ACHN (cell line): ENCODE data around the gene TLCD2.
"Not testable (repeated sequence)": the region's sequence is repeated elsewhere in the genome, so short reads cannot be mapped to it uniquely, and the experiment has no call there.

Experiments used
- DNase-seq: peaks from one replicate; pipeline ENCODE4 v3.0.0-alpha.2; 2015
- in situ Hi-C: cut with HindIII; loops from 2 replicates; pipeline ENCODE4 v1.10.0; 2017; ENCODE audit warnings: low sequenced_read_pairs, low pct_ligation_motif_present, low pct_unique_long_range_greater_than_20kb

The TLCD2 gene

DNA sequence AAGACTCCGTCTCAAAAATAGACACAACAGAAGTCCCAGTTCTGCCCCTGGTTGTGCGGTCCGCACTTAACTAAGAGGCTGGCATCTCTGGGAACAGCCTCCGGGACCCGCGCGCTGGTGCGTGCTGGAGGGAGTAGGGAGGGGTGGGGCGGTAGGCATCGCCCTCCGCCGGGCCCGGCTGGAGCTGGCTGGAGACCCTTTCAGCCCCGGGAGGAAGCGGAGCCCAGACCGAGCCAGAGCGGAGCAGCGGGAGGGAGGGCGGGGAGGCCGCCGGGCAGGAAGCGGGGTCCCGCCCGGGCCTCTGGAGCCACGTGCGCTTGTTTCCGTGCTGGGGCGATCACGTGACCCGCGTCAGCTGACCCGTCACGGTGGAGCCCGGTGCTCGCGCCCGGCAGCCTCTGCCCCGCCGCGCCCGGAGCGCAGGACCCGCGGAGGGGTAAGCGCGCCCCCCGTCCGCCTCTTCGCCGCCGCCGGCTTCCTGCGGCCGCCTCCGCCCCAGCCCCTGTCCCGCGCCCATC, 14.2 kb upstream of the TLCD2 start, which contains the start of gene WDR81:
WDR81 (plus strand) TSS at position 354 of the 518 bp plus-strand sequence. CDS start 256 bp downstream, outside the sequence.
- in situ Hi-C loops = no loop called here
- peak; percentile 82 for DNase-seq

DNA sequence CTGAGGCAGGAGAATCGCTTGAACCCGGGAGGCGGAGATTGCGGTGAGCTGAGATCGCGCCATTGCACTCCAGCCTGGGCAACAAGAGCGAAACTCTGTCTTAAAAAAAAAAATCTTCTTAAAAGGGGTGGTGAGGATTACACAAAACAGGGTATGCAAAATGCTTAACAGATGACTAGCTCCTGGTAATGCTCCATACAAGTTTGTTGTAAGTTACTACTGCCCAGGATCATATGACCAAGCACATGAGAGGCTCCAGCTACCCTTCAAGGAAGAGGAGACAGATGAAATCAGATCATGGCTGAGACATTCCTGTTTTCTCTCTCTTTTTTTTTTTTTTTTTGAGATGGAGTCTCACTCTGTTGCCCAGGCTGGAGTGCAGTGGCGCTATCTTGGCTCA, 11.8 kb upstream of the TLCD2 start:
- DNase-seq, in situ Hi-C loops: not testable (repeated sequence)

DNA sequence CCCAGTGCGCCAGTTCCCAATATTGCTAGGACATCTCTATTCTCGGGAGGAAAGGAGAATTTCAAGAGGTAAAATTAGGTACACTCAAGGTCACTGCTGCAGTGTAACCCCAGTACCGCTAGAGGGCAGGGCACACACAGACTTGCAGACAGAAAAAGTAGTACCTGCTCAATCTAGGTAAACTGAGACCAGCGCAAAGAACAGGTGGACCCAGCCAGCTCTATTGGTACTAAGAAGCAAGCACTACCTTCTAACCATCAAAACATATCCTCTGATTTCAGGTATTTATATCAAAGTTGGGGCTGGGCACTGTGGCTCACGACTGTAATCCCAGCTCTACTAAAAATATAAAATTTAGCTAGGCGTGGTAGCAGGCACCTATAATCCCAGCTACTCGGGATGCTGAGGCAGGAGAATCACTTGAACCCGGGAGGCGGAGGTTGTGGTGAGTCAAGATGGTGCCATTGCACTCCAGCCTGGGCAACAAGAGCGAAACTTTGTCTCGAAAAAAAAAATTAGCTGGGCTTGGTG, 10.7 kb upstream of the TLCD2 start:
- DNase-seq = peak; percentile 66
- in situ Hi-C loops = no loop called here

DNA sequence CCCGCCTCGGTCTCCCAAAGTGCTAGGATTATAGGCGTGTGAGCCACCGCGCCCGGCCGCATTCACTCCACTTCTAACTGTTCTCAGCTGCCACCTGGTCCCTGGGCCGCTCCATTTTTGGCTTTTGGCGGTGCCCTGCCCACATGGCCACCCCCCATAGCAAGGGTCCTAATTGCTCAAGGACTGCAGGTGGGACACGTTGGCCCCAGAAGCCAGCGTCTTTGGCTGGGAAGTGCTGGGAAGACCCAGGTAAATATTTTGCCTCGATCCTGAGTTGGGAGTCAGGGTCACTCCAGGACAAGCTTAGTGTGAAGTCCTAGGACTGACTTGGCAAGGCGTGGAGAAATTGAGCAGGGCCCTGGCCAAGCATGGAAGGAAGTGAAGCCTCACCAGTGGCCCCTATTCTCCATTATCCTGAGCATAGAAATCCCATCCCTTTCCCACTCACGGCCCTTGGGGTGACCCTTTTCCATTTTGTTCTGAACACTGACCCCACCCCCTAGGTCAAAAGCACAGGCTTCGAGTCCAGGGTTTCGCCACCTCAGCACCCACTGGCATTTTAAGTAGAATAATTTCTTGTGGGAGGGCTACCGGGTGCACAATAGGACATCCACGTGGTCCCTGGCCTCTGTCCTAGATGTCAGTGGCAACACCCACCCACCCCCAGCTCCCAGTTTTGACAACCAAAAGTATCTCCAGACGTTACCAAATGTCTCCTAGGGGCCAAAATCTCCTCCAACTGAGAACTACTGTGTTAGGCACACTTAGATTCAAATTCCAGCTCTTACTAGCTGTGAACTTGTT, 8.4 kb upstream of the TLCD2 start:
- in situ Hi-C loops = no loop called here
- no peak for DNase-seq

DNA sequence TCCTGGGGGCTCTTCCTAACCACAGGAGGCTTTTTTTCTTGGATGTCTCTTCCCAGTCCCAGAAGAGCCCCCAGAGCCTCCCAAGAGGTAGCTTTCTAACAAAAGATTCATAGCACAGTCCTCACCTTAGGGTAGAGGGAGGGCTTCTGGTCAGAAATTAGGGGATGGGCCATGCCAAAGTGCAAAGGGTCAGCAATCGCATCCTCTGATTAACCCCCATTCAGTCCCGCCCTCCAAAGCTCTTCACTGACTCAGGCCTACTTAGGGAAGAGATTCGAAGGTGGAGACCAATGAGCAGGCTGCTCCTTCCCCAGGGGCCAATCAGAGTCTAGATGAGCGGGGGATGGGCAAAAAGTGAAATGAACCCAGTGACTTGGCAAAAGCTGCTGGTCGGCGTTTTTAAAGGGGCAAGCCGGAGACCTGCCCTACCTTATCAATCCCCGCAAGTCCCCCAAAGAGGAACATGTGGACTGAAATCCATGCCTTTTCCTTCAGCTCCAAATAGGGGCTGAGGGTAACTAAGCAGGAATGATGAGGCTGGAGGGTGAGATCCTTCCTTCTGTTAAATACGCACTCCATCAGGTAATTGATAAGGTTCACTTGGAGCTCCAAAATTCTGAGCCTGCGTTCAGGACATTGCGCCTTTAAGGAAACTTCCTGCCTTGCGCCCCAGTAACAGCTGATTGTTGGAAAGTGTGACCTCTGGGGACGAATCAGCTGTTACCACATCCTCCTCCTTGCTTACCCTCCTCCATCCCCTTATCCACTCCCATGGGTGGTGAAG, 6.9 kb upstream of the TLCD2 start:
- DNase-seq = peak; percentile 99
- in situ Hi-C loops = no loop called here

DNA sequence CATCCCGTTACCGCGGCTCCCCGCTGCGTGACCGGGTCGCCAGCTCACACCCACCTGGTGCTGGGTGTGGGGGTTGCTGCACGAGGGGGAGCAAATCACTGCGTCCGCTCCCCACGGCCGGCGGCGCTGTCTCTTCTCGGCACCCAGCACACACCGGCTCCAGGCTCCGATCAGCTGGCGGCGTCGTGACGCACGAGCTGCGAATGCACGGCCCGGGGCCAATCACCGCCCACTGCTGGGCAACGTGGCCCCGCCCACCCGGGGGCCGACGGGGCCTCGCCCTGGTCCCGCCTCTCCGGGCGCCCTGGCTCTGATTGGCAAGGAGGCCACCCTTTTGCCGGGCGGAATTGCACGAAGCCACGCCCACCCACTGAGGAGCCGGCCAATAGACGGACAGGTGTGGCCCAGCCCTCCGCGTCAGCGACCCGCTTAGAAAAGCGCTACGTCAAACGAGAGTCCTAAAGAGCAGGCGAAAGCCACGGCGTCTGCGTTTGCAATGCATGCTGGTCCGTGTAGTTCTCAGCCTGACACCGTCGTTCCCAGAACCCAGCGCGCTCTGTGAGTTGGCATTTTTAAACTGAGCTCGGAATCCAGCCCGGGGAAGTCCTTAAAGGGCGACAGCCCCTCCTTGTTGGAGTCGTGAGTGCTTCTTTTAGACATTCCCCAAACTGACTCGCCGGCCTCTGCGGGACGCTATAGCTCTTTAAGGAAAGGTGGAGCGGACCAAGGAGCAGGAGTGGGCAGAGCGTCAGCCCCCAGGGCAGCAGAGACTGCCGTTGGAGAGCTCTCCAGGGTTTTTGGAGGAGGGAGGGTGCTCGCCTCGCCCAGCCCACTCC, 6.1 kb upstream of the TLCD2 start:
- peak; percentile 100 for DNase-seq
- in situ Hi-C loops = no loop called here

DNA sequence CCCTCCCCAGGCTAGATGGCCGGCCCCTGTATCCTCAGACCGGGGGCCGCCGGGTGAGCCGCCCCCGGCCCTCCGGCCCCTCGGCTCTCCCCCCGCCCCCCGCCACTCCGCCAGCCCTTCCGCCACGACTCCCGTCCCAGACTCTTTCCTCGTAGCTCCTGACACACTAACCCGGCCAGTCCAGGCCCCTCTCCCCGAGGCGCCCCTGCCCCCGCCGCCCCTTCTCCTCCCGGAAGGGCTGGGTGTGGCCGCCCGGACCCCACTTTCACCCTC, 5.6 kb upstream of the TLCD2 start:
- DNase-seq = no peak
- in situ Hi-C loops = no loop called here

DNA sequence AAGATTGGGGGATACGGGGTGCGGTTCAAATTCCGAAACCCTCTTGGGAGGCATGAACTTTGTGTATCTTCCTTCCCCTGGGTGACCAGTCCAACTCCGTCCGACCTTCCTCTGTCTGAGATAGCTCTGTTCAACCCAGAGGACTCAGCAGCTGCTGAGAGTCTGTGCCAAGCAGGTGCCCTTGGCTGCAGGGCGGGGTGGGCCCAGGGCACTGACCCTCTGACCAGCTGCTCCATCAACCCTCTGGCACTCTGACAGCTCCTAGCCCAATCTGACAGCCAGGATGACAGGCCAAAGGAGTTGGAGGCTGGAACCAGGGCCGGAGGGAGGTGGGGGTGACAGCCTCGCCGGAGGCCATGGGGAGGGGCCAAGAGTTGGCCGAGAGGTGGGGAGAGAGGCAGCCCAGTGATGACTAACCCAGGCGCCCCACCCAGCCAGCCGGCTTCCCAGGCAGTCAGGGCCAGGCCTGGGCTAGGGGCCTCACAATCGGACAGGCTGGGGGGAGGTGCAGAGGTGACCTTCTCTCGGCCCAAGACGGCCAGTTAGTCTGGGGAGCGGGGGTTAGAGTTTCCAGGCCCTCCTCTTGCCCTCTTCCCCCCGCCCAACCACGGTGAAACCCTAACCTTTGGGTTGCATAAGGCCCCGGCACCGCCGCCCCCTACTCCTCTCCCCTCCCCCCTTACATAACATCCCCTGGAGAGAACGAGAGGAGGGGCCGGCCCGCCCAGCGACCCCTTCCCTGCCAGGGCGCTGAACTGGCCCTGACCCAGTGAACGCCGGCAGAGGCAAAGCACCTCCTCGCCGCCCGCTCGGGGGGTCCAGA, 5.0 kb upstream of the TLCD2 start:
- in situ Hi-C loops = no loop called here
- DNase-seq = peak; percentile 89

DNA sequence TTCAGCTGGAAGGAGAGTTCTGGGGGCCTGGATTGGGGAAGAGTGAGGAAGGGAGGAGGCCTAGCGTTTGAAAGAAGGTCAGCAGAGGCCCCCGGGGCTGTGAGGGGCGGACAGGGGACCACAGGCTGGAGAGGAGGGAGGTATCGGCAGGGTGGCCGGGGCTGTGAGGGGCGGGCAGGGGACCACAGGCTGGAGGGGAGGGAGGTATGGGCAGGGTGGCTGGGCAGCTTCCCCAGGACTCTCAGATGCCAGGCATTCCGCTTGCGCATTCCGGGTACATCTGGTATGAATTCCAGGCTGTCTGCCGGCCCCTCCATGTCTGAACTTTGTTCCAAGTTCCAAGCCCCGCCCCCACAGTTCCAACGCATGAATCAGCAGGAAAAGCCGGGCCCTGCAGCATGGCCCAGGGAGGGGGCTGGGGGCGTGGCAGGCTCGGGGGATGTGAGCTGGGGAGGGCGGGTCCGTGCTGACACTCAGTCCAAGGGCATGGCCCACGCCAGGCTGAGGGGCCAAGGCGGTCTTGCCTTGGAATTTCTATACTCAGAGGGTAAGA, 4.3 kb upstream of the TLCD2 start:
- peak; percentile 99 for DNase-seq
- in situ Hi-C loops = no loop called here

DNA sequence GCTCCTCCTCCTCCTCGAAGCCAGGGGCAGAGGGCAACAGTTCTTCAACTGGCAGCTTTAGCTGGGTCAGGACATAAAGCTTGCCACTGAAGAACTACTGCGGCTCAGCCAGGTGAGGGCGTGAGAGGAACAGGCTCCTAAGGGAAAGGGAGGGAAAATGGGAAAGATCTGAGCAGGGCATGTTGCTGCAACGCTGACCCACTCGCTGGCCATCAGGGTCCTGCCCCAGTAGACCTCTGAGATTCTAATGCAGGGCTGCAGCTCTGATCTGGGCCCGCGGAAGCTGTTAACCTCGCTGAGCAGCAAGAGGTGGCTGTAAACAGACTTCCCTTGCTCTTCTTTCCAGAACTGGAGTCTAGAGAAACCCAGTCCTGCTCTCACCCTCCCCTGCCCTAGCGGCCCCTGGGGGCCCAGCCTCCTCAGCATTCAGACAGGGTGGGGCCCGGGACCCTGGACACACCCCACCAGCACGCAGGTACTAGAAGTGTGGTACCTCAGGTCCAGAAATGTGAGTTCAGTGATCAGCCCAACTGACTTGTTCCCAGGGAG, 3.8 kb upstream of the TLCD2 start:
- peak; percentile 82 for DNase-seq
- in situ Hi-C loops = no loop called here

DNA sequence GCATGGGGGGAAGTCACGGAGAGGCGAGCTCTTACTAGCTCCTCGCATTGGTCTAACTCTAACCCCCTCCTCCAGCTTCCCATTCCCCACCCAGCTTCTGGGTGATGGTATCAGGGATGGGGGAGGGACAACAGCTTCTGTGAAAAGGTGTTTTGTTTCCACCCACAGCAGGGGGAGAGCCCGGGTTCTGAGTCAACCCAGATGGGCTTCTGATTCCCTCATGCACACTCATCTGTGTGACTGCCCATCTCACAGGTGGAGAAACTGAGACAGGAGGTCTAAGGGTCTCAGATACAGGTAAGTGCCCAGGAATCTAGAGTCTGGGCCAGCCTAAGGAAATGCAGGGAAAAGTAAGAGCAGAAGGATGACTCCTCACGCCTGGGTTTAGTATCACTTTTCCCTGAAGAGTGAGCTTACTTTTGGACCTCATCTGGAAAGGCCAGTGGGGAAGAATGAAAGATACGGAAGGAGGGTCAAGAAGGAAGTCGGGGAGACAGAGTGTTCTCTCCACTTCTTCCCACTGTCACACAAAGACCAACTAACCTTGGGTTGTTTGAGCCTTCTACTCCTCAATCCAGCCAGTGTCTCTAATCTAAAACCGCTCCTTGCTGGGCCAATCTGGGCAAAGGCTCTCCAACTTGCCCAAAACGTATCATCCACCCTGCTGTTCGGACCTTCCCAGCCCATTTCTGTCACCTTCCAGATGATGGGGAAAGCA, 3.1 kb upstream of the TLCD2 start:
- in situ Hi-C loops = no loop called here
- no peak for DNase-seq

DNA sequence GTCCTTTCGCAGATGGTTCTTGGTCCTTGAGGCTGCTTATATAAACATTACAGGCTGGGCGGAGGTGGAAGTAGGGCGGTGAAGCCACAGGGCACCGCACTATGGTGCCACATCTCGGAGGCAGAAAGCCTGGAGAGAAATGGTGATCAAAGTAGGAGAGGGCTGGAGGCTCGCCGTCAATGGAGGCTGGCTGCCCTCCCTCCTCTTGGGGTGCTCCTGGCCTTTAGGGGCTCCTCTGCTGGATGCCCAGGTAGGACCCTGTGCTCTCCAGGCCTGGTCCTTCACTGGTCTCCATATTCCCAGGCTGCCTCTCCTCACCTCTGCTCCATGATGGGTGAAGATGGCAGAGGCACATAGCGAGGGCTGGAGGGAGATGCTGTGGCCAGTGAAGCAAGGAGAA, 2.1 kb upstream of the TLCD2 start:
- in situ Hi-C loops = no loop called here

DNA sequence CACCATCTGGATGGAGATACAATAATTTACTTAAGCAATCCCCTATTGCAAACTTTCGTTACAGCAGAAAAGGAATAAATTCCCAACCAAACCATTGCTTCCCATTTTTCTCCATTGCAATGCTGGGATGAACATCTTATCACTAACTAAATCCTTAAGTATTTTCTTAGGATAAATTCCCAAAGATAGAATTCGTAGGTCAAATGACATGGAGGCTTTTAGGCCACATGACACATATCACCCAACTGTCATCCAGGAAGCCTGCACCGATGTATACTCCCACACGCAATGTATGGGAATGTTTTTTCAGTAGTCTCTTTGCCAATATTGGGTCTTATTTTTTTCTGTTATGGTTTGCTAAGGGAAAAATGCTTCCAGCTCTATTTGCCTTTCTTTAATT, 1.6 kb upstream of the TLCD2 start:
- in situ Hi-C loops = no loop called here

More for the DNA sequence above, 2.1 kb upstream of the TLCD2 start:
- no peak for DNase-seq

DNA sequence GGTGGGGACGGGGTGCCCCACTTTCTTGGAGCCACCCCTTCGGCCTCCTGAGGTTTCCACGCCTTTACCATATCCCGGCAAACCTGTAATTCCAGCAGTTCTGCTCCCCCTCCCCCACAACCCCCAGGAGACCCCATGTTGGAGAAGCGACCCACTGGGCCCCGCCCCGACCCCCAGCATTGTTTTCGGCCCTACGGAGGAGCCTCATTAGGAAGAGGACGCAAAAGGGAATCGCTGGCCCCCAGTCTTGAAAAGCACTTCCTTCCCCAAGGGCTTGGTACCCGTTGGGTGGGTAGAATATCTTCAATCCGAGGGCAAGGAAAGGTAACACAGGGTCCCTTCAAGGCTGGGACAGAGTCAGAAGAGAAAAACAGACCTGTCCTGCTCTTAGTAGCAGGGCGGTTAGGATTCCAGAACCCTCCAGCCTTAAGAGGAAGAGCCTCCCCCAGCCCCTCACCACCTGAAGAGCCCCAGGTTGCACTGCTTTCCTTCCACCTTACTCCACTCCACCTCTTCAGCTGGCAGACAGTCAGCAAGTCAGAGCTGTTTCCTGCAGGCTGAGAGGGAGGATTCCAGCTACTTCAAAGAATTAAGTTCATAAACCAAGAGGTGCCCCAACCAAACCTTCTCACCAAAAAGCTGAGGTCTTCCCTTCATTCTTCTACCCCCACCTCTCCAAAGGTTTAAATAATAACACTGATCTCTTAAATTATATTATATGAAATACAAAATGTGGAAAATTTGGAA, 803 bp upstream of the TLCD2 start:
- in situ Hi-C loops = no loop called here
- DNase-seq = no peak

More for the DNA sequence above, 1.6 kb upstream of the TLCD2 start:
- DNase-seq = no peak

DNA sequence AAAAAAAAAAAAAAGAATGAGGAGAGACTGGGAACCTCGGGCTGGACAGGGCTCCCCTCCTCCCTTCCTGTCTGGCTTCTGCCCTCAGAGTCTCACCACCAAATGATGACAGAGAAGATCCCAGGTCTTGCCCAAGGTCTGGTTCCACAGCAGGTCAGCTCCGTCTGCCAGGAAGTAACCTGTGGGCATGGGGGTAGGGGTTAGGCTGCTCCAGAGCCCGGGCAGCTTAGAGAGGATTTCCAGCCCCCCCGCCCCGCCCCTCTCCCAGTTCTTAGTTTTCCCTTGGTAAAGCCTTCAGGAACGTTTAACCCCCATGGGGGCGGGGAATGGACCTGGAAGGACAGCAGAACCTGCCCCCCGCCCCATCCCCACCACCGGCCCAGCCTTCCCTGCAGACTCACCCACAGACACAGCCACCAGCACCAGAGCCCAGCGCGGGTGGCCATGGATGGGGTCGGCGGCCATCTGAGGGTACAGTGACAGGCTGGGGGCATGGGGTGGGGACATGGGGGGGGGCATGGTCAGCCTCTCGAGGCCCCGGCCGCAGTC, 700 bp downstream of the TLCD2 start:
- in situ Hi-C loops = no loop called here

DNA sequence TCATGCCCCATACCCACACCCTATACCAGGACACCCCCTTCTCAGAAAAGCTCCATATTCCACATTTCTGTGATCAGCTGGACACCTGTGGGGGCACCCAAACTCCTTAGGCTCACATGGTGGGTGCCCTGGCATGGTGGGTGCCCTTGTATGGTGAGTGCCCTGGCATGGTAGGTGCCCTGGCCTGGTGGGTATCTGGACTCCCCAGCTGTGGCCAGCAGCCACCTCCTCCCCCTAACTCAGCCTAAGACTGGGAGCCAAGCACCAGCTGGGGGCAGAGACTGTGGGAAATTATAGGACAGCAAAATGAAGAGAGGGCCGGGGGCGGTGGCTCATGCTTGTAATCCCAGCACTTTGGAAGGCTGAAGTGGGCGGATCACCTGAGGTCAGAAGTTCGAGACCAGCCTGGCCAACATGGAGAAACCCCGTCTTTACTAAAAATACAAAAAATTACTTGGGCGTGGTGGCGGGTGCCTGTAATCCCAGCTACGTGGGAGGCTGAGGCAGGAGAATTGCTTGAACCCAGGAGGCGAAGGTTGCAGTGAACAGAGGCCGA, 1.3 kb downstream of the TLCD2 start:
- in situ Hi-C loops = not testable (repeated sequence)

More for the DNA sequence above, 700 bp downstream of the TLCD2 start:
- no peak for DNase-seq

More for the DNA sequence above, 1.3 kb downstream of the TLCD2 start:
- DNase-seq = not testable (repeated sequence)
